ENCODE data around the gene UBALD2.

- TF ChIP-seq, protein P1, sequence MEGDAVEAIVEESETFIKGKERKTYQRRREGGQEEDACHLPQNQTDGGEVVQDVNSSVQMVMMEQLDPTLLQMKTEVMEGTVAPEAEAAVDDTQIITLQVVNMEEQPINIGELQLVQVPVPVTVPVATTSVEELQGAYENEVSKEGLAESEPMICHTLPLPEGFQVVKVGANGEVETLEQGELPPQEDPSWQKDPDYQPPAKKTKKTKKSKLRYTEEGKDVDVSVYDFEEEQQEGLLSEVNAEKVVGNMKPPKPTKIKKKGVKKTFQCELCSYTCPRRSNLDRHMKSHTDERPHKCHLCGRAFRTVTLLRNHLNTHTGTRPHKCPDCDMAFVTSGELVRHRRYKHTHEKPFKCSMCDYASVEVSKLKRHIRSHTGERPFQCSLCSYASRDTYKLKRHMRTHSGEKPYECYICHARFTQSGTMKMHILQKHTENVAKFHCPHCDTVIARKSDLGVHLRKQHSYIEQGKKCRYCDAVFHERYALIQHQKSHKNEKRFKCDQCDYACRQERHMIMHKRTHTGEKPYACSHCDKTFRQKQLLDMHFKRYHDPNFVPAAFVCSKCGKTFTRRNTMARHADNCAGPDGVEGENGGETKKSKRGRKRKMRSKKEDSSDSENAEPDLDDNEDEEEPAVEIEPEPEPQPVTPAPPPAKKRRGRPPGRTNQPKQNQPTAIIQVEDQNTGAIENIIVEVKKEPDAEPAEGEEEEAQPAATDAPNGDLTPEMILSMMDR (conservative IDR thresholded peaks at IDR 0.05 in 1 of 2, IDR thresholded peaks at IDR 0.05 in 1 of 2; ENCODE audit: low read depth in 1 of 2, low read length in 2 of 2), result no peak
- no peak for TF ChIP-seq EZH2 (IDR thresholded peaks at IDR 0.05; ENCODE audit: low read length, missing control alignments)
These were observed 2.0 kb downstream of the UBALD2 start for GRCh38 chr17:76267051-76267576.
